Myocyte (in vitro differentiated cells): Measurements from ENCODE around the gene EXOC4. TPM values are rescaled to one million over a fixed set of nuclear protein-coding genes. Genes with fewer than 3 reads are reported as not detected.
"Not testable (repeated sequence)": the region's sequence is repeated elsewhere in the genome, so short reads cannot be mapped to it uniquely, and the experiment has no call there.

Experiments
- DNase-seq: peaks from one replicate; pipeline ENCODE4 v3.0.0-alpha.2; 2012; ENCODE audit warnings: low read depth
- polyA plus RNA-seq: library from polyadenylated mRNA; unstranded; fragments of >200 nt; gene quantifications from one replicate; pipeline ENCODE4 v1.2.1, GENCODE V29; 2012; ENCODE audit warnings: missing spikeins
- total RNA-seq: library from RNA; depleted of rRNA; stranded (reverse); fragments of >200 nt; gene quantifications from 2 replicates; pipeline ENCODE4 v1.2.3, GENCODE V29; 2014

EXOC4 gene
- total RNA-seq: 102 and 106 TPM in 2 replicates
- 61.3 TPM for polyA plus RNA-seq

DNA sequence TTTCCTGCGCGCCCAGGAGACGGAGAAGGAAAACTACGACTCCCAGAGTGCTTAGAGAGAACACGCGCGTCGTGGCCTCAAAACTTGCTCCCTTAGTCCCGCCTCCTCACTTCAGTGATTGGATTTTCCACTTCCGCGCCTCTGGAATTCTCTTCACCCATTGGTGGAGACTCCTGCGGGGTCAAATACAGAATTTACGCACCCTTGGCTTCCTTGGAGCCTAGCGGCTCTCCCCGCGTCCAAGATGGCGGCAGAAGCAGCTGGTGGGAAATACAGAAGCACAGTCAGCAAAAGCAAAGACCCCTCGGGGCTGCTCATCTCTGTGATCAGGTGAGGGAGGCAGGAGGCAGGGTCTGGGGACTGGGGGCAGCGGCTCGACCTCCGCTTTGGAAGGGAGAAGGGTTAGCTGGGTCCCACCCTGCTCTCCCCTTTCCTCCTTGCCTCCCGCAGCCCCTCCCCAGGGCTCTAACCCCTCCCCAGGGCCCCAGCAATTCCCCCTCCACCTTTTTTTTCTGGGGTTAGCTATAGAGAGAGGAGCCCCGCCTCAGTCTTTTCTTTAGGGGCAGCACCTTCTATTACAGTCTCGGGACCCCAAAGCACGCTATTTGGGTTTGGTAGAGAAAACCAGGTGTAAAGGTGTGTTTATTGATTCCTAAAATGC lies at the start of gene EXOC4:
Gene EXOC4, plus strand, starts transcription at position 221 of the 661 bp plus-strand sequence.
- DNase-seq: peak; percentile 100

DNA sequence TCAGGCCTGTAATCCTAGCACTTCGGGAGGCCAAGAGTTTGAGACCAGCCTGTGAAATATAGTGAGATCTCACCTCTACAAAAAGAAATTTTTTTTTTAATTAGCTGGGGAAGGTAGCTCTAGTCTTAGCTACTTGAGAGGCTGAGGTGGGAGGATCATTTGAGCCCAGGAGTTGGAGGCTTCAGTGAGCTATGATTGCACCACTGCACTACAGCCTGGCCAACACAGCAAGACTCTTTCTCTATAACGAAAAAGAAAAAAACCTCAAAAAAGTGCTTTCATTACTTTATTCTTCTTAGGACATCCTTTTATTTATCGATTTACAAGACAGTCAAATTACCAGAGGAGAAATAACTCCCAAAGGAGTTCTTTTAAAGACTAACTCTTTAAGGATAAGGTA lies 49.4 kb upstream of the EXOC4 start:
- DNase-seq: no peak

DNA sequence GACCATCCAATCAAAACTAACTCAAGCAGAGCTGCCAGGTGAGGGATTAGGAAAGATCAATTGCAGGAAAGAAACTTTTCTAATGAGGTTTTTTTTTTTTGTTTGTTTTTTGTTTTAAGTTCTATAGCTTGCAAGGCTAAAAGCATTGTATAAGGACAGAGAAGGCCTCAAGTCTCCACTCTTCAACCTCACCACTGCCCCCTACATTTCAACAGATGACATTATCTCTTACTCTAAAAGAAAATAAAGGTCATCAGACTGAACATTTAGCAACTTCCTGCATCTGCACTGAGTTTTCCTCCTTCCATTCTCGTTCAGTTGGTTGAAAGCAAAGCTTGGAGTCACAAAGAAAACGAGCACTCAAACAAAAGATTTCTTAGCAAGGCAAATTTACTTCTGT lies 45.2 kb upstream of the EXOC4 start:
- no peak for DNase-seq

- DNase-seq: not testable (repeated sequence)
Observed at GRCh38 chr7:133210817-133211216, 42.1 kb upstream of the EXOC4 start.

DNA sequence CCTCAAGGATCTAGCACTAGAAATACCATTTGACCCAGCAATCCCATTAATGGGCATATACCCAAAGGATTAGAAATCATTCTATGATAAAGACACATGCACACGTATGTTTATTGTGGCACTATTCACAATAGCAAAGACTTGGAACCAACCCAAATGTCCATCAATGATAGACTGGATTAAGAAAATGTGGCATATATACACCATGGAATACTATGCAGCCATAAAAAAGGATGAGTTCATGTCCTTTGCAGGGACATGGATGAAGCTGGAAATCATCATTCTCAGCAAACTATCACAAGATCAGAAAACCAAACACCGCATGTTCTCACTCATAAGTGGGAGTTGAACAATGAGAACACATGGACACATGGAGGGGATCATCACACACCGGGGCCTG lies 39.1 kb upstream of the EXOC4 start:
- DNase-seq: not testable (repeated sequence)

DNA sequence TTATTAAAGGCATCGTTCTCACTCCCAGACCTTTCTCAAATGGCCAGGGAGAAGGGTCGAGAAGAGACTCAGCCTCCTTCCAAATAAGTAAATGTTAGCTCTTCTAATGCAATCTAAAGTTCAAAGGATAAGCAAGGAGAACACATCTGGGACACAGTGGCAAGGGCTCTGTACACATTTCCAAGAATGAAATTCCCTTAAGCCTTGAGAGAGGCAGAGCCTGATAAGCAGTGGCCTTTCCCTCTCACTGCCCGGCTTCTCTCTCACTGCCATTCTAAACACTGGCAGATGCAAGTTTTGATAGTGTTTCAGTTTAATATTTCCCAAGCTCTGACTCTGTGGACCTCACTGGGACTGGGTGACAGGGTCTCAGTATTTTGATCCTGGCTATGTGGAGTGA lies 35.1 kb upstream of the EXOC4 start:
- DNase-seq: no peak

GRCh38 chr7:133230591-133231194 lies 22.2 kb upstream of the EXOC4 start:
- peak; percentile 82 for DNase-seq

DNA sequence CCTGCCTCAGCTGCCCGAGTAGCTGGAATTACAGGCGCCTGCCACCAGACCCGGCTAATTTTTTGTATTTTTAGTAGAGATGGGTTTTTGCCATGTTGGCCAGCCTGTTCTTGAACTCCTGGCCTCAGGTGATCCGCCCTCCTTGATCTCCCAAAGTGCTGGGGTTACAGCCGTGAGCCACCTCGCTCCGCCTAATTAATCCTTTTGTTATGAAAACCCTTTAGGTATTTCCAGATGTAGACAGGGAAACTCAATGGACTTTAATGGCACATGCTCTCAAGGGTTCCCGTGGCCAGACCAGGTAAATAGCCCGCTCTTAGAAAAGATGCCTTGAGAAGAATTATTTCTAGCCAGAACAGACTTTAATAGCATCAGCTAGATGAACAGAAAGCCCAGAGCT lies 19.7 kb upstream of the EXOC4 start:
- no peak for DNase-seq

DNA sequence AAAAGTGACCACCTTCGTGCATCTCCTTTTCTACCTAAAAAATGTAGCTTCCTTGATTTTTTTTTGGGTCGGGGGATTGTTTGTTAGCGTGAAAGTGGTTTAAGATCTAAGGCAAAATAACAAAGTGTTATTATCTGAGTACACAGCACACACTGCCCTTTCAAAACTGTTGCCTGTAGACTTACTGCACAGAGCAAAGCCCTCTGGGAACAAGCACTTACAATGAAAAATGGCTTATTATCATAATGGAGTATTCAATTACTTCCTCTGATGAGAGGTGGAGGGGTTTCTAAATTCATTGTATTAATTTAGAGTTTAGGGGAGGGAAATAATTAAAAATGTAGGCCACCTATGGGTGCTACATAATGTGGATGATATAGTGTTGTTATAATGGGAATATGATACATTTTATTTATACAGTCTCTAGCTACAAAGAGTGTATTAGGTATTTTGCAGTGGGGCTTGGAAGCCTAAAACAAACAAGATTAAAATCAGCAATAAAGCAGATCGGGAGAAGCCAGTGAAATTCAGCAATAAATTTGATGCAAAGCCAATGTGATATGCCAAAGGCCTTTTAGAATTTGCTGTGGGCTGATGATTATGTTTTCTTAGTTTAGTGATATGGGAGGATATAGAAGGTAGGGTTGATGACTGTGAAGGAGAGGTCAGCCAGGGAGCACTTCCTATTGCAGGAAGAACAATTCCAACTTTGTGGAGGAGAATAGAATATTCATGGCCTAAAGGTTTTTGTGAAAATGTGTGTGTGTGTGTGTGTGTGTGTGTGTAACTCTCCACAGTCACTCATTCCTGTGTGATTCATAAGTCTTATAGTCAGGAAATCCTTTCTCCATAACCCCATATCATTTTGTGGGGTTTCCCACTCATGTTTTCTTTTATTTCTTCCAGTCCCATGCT lies 17.7 kb upstream of the EXOC4 start:
- no peak for DNase-seq

DNA sequence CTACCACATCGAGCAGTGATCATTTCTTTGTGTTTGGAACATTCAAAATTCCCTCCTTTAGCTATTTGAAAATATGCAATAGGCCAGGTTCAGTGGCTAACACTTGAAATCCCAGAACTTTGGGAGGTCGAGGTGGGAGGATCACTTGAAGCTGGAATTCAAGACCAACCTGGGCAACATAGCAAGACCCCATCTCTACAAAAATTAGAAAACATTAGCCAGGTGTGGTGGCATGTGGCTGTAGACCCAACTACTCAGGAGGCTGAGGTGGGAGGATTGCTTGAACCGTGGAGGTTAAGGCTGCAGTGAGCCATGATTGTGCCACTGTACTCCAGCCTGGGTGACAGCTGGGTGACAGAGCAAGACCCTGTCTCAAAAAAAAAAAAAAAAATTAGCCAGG lies 15.3 kb upstream of the EXOC4 start:
- no peak for DNase-seq

DNA sequence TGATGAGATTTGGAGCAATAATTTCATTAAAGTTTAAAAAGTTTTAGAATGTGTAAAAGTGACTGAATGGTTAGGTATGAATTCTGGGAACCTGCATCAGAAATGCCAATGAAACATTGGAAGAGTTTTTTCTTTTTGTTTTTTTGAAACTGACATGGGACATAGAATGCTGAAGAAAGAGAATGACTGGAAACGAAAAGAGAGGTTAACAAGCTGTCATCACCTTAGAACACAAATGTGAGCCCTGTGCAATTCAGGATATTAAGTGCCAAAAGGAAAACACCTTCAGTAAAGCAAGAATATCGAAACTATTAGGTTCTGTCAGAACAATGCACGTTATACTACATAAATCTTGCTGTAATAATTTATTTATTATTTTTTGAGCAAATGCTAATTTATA lies 12.6 kb upstream of the EXOC4 start:
- no peak for DNase-seq

GRCh38 chr7:133246558-133246957 lies 6.3 kb upstream of the EXOC4 start:
- no peak for DNase-seq

GRCh38 chr7:133248901-133249300 lies 4.0 kb upstream of the EXOC4 start:
- no peak for DNase-seq

DNA sequence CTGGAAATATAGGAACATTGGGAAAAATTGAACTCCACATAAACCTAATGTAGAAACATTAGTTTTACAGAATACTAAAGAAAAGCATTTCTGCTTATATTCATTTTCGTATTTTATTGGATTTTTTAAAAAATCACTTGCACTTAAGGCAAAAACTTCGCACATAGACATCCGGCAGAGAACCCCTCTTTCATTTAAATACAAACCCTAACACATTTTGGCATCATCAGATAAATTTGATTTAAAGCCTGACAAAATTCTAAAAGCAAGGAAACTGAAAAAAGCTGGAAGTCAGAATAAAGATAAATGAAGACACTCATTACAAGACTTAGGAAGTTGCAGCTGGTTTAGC lies 396 bp upstream of the EXOC4 start:
- DNase-seq: no peak

GRCh38 chr7:133253519-133253875 lies 619 bp downstream of the EXOC4 start:
- DNase-seq: peak; percentile 62

DNA sequence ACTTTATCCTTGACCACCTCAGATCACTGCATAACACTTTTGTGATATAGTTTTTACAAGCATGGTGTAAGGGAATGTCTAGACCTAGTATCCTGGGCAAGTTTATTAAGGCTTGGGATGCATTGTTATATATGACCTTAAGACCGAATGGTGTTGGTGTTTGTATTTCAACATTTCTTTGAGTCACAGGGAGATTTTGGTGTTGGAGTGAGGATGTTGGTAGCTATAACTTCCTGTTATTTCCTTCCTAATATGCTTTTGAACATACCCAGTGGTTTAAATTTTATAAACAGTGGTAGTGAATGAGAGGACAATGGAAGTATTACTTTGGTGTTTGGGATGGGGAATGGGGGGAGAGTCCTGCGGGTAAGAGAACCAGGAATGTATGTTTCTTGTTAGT lies 2.6 kb downstream of the EXOC4 start:
- no peak for DNase-seq

DNA sequence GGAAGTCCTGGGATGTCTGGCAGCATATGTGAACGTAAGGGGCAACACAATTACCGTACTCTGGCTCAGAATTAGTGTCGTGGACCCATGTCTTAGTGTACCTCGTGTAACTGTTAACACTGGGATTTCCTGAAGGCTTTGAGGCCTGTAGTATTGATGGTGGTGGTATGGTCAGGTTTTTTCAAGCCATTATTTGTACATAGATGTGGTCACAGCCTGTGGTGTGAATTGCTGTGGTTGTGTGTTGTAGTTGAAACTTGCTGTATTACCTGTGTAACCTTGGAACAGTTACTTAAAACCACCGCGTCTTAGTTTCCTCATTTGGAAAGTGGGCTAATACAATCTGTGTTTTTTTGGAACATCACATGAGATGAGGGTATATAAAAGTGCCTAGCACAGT lies 5.3 kb downstream of the EXOC4 start:
- DNase-seq: no peak

GRCh38 chr7:133265821-133266220 lies 12.9 kb downstream of the EXOC4 start:
- no peak for DNase-seq

- DNase-seq: no peak
Observed at GRCh38 chr7:133268355-133268754, 15.5 kb downstream of the EXOC4 start.

DNA sequence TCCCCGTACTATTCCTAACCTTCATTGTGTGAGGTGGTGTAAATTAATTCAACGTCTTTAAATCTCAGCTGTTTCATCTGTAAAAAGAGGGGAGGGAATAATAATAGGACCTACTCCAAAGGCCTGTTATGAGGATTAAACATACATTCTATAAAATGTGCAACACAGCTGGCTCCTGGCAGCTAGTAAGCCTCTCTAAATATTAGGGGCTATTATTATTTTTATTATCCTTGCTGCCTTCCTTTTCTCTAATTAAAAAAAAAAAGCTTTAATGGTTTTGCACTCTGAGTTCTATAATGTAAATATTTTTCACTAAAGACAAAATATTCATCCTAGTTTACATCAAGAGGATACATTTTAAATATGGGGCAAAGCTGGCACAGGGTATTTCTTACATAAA lies 19.5 kb downstream of the EXOC4 start:
- DNase-seq: no peak

DNA sequence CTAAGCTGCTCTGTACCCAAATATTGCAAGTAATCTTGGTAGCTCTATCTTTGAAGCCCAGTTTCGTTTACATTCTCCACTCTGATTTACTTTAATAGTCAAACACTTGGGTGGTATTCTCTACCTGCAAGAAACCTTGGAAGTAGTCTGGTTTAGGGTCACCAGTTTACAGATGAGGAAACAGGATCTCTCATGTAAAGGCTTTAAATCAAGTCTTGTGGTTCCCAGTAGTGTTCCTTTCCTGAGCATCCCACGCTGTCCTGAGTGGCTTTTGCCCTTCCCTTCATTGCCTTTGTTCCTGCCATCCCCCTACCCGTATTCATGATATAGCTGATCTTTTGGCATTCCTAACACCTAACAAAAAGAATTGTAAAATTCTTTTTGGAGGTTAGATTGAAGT lies 20.3 kb downstream of the EXOC4 start:
- no peak for DNase-seq

DNA sequence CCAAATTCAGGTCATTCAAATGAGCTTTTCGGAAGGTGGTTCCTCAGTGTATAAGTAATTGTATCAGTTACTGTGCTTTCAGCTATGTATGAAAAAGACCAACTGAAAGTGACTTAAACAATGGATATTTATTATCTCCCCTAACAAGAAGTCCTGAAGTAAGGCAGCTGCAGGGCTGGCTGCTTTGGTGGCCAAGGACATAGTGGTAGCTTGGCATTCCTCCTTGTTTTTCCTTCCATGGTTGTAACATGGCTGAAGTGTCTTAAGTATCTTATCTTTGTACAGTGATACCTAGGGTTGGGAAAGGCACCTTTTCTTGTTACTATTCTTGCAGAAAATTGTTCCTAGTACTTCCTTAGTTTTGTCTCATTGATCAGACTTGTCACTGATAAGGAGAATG lies 21.4 kb downstream of the EXOC4 start:
- no peak for DNase-seq
